Measurements from ENCODE around the gene SYNPO2.

The SYNPO2 gene

GRCh38 chr4:118927974-118928373, 39.3 kb downstream of the SYNPO2 start:
- Mint-ChIP-seq H3K4me3 (no peak overlapping the region), H3K9me3 (no peaks in the 10 kb centered on the region), H3K27ac (no peak overlapping the region), H3K27me3 (ENCODE audit: low read depth, poor library complexity) (no peaks in the 10 kb centered on the region), H3K4me1 (no peaks in the 10 kb centered on the region), H3K36me3 (ENCODE audit: low read depth) (no peaks in the 10 kb centered on the region)
- TF ChIP-seq, protein P1, sequence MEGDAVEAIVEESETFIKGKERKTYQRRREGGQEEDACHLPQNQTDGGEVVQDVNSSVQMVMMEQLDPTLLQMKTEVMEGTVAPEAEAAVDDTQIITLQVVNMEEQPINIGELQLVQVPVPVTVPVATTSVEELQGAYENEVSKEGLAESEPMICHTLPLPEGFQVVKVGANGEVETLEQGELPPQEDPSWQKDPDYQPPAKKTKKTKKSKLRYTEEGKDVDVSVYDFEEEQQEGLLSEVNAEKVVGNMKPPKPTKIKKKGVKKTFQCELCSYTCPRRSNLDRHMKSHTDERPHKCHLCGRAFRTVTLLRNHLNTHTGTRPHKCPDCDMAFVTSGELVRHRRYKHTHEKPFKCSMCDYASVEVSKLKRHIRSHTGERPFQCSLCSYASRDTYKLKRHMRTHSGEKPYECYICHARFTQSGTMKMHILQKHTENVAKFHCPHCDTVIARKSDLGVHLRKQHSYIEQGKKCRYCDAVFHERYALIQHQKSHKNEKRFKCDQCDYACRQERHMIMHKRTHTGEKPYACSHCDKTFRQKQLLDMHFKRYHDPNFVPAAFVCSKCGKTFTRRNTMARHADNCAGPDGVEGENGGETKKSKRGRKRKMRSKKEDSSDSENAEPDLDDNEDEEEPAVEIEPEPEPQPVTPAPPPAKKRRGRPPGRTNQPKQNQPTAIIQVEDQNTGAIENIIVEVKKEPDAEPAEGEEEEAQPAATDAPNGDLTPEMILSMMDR (IDR thresholded peaks at IDR 0.05) = no peak
- no peak for DNase-seq

DNA sequence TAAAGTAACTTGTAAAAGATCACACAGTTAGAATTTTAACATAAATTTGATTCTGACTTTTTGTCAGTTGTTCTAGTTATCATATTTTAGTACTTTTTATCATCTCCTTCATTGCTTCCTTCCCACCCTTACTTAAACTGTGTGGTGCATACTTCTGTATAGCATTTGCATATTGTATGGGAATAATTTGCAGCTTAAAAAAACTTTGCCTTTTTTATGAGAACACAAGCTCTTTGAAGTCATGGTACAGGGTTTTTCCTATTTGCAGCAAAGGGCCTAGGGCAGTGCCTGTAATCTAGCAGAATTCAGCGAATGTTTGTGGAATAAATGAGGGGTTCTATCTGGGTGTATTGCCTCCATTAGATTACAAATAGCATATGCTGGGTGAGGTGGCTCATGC, 41.6 kb downstream of the SYNPO2 start:
- no peaks in the 10 kb centered on the region for H3K9me3 Mint-ChIP-seq
- no peaks in the 10 kb centered on the region for H3K36me3 Mint-ChIP-seq (ENCODE audit: low read depth)
- H3K4me3 Mint-ChIP-seq = no peak overlapping the region
- DNase-seq = no peak
- TF ChIP-seq, protein P1 (IDR thresholded peaks at IDR 0.05) = no peak
- no peaks in the 10 kb centered on the region for H3K4me1 Mint-ChIP-seq
- H3K27ac Mint-ChIP-seq = no peak overlapping the region
- H3K27me3 Mint-ChIP-seq (ENCODE audit: low read depth, poor library complexity) = no peaks in the 10 kb centered on the region

DNA sequence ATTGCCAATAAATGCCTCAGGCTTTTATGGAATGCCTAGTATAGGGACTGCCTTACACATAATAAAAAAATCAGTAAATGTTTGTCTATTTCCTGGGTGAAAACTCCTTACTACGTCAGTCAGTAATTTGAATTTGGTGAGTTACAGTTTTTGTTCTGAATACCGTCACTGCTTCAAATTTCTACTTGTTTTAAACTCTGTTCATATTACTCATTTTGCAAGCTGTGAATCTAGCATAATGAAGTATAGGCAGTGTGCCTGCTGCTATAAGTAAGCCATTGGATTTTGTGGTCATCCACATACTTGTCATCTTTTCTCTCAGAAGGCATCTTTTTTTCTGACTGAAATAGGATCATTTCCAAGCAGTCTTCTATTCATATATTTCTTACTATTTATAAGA, 43.1 kb downstream of the SYNPO2 start:
- TF ChIP-seq, protein P1 (IDR thresholded peaks at IDR 0.05) = no peak
- no peak for DNase-seq
- Mint-ChIP-seq H3K36me3 (ENCODE audit: low read depth) (no peaks in the 10 kb centered on the region), H3K27ac (no peak overlapping the region), H3K27me3 (ENCODE audit: low read depth, poor library complexity) (peaks cover 5% of the 10 kb centered on the region), H3K9me3 (no peaks in the 10 kb centered on the region), H3K4me1 (no peaks in the 10 kb centered on the region), H3K4me3 (no peak overlapping the region)

- Mint-ChIP-seq H3K9me3 (no peaks in the 10 kb centered on the region), H3K27me3 (ENCODE audit: low read depth, poor library complexity) (peaks cover 5% of the 10 kb centered on the region), H3K4me3 (no peak overlapping the region), H3K27ac (no peak overlapping the region), H3K4me1 (no peaks in the 10 kb centered on the region), H3K36me3 (ENCODE audit: low read depth) (no peaks in the 10 kb centered on the region)
- DNase-seq = no peak
- TF ChIP-seq, protein P1 (IDR thresholded peaks at IDR 0.05) = no peak
Measured at GRCh38 chr4:118935819-118936218, 47.2 kb downstream of the SYNPO2 start.

- no peak overlapping the region for H3K27ac Mint-ChIP-seq
- TF ChIP-seq, protein P1 (IDR thresholded peaks at IDR 0.05) = no peak
- H3K9me3 Mint-ChIP-seq = no peaks in the 10 kb centered on the region
- H3K27me3 Mint-ChIP-seq (ENCODE audit: low read depth, poor library complexity) = peaks cover 5% of the 10 kb centered on the region
- no peaks in the 10 kb centered on the region for H3K36me3 Mint-ChIP-seq (ENCODE audit: low read depth)
- H3K4me3 Mint-ChIP-seq = no peak overlapping the region
- DNase-seq = no peak
- no peaks in the 10 kb centered on the region for H3K4me1 Mint-ChIP-seq
Measured at GRCh38 chr4:118936406-118936805, 47.8 kb downstream of the SYNPO2 start.

GRCh38 chr4:118939169-118939783, 50.6 kb downstream of the SYNPO2 start:
- no peak for DNase-seq
- Mint-ChIP-seq H3K36me3 (ENCODE audit: low read depth) (no peaks in the 10 kb centered on the region), H3K27me3 (ENCODE audit: low read depth, poor library complexity) (peaks cover 5% of the 10 kb centered on the region), H3K4me3 (no peak overlapping the region), H3K4me1 (no peaks in the 10 kb centered on the region), H3K27ac (no peak overlapping the region), H3K9me3 (no peaks in the 10 kb centered on the region)
- TF ChIP-seq, protein P1 (IDR thresholded peaks at IDR 0.05) = no peak

Measured in nephron progenitor cell (in vitro differentiated cells).